ENCODE data around the gene HAPLN3. TPM values are rescaled to one million over a fixed set of nuclear protein-coding genes. Genes with fewer than 3 reads are reported as not detected.

HAPLN3 gene
- total RNA-seq, 1 donor from 2014 or later = 1.1 TPM

GRCh38 chr15:88876573-88876972 lies 18.8 kb downstream of the HAPLN3 start:
- DNase-seq (ENCODE audit: missing footprints) = no peak
- intact Hi-C loops (cut with DNase I) = no loop called here
- no peak for ATAC-seq

- DNase-seq (ENCODE audit: missing footprints) = no peak
- intact Hi-C loops (cut with DNase I) = no loop called here
- ATAC-seq = no peak
These were observed 20.7 kb downstream of the HAPLN3 start for GRCh38 chr15:88874684-88875083.

GRCh38 chr15:88874275-88874674 lies 21.1 kb downstream of the HAPLN3 start:
- intact Hi-C loops (cut with DNase I) = no loop called here
- no peak for DNase-seq (ENCODE audit: missing footprints)

GRCh38 chr15:88873786-88874185 lies 21.6 kb downstream of the HAPLN3 start:
- intact Hi-C loops (cut with DNase I) = no loop called here
- ATAC-seq (no peak), DNase-seq (ENCODE audit: missing footprints) (no peak)

More at GRCh38 chr15:88874275-88874674, 21.1 kb downstream of the HAPLN3 start:
- no peak for ATAC-seq

GRCh38 chr15:88872706-88873105 lies 22.6 kb downstream of the HAPLN3 start:
- no peak for DNase-seq (ENCODE audit: missing footprints)
- ATAC-seq = no peak
- intact Hi-C loops (cut with DNase I) = no loop called here

- intact Hi-C loops (cut with DNase I) = no loop called here
- ATAC-seq (no peak), DNase-seq (ENCODE audit: missing footprints) (no peak)
These were observed 23.2 kb downstream of the HAPLN3 start for GRCh38 chr15:88872106-88872505.

- intact Hi-C loops (cut with DNase I) = no loop called here
- ATAC-seq = no peak
- DNase-seq (ENCODE audit: missing footprints) = no peak
These were observed 24.0 kb downstream of the HAPLN3 start for GRCh38 chr15:88871313-88871712.

- ATAC-seq = no peak
- no peak for DNase-seq (ENCODE audit: missing footprints)
- intact Hi-C loops (cut with DNase I) = no loop called here
These were observed 29.0 kb downstream of the HAPLN3 start for GRCh38 chr15:88866295-88866881.

GRCh38 chr15:88865498-88866099 lies 29.7 kb downstream of the HAPLN3 start:
- DNase-seq (ENCODE audit: missing footprints) (no peak), ATAC-seq (no peak)
- intact Hi-C loops (cut with DNase I) = no loop called here

- no peak for DNase-seq (ENCODE audit: missing footprints)
- ATAC-seq = no peak
- intact Hi-C loops (cut with DNase I) = no loop called here
These were observed 30.4 kb downstream of the HAPLN3 start for GRCh38 chr15:88864861-88865497.

- no peak for ATAC-seq
- DNase-seq (ENCODE audit: missing footprints) = no peak
- intact Hi-C loops (cut with DNase I) = no loop called here
These were observed 31.9 kb downstream of the HAPLN3 start for GRCh38 chr15:88863412-88863811.

GRCh38 chr15:88860212-88860611 lies 35.1 kb downstream of the HAPLN3 start:
- no peak for DNase-seq (ENCODE audit: missing footprints)
- intact Hi-C loops (cut with DNase I) = no loop called here
- no peak for ATAC-seq

GRCh38 chr15:88859550-88859949 lies 35.8 kb downstream of the HAPLN3 start:
- intact Hi-C loops (cut with DNase I) = no loop called here
- DNase-seq (ENCODE audit: missing footprints) (no peak), ATAC-seq (no peak)

- ATAC-seq = no peak
- DNase-seq (ENCODE audit: missing footprints) = no peak
- intact Hi-C loops (cut with DNase I) = no loop called here
These were observed 36.4 kb downstream of the HAPLN3 start for GRCh38 chr15:88858934-88859333.

GRCh38 chr15:88852476-88852875 lies 42.9 kb downstream of the HAPLN3 start:
- no peak for ATAC-seq
- no peak for DNase-seq (ENCODE audit: missing footprints)
- intact Hi-C loops (cut with DNase I) = no loop called here

GRCh38 chr15:88849376-88850072 lies 45.8 kb downstream of the HAPLN3 start:
- DNase-seq (ENCODE audit: missing footprints) (no peak), ATAC-seq (peak; percentile 20)
- intact Hi-C loops (cut with DNase I) = no loop called here

- ATAC-seq = no peak
- DNase-seq (ENCODE audit: missing footprints) = no peak
- intact Hi-C loops (cut with DNase I) = no loop called here
These were observed 47.1 kb downstream of the HAPLN3 start for GRCh38 chr15:88848203-88848602.

- no peak for DNase-seq (ENCODE audit: missing footprints)
- intact Hi-C loops (cut with DNase I) = no loop called here
- ATAC-seq = no peak
These were observed 48.2 kb downstream of the HAPLN3 start for GRCh38 chr15:88847144-88847543.

GRCh38 chr15:88845616-88846015 lies 49.7 kb downstream of the HAPLN3 start:
- intact Hi-C loops (cut with DNase I) = no loop called here
- ATAC-seq (no peak), DNase-seq (ENCODE audit: missing footprints) (no peak)
